DOHH2 (cell line): ENCODE results near the gene MED8.
"Not testable (repeated sequence)": the region's sequence is repeated elsewhere in the genome, so short reads cannot be mapped to it uniquely, and the experiment has no call there.

Experiments used
- H3F3A ChIP-seq: fragments of 200-600 bp; sonication (generic), shearing (Covaris generic); 2 replicates; pipeline ENCODE4 v1.6.0; 2016; ENCODE audit warnings: antibody characterized with exemption, mild to moderate bottlenecking; ENCODE audit not compliant: control insufficient read depth, insufficient read depth
- H3K27ac ChIP-seq: fragments of 200-600 bp; sonication (generic); 2 replicates; pipeline ENCODE4 v1.5.1; 2014; ENCODE audit warnings: low read depth, mild to moderate bottlenecking, low read length, moderate library complexity
- H3K27me3 ChIP-seq: fragments of 200-600 bp; sonication (generic); 2 replicates; pipeline ENCODE4 v1.6.1; 2014; ENCODE audit warnings: mild to moderate bottlenecking, low read length, mixed read lengths; ENCODE audit not compliant: control insufficient read depth
- H3K36me3 ChIP-seq: fragments of 200-600 bp; sonication (generic); 2 replicates; pipeline ENCODE4 v1.6.1; 2014; ENCODE audit warnings: mild to moderate bottlenecking, low read length, moderate library complexity, mixed read lengths; ENCODE audit not compliant: control insufficient read depth
- H3K4me1 ChIP-seq: fragments of 200-600 bp; sonication (generic); 2 replicates; pipeline ENCODE4 v1.6.1; 2014; ENCODE audit warnings: mild to moderate bottlenecking, low read length, mixed read lengths; ENCODE audit not compliant: control insufficient read depth
- H3K4me2 ChIP-seq: fragments of 200-600 bp; sonication (generic); 2 replicates; pipeline ENCODE4 v1.6.0; 2014; ENCODE audit warnings: mild to moderate bottlenecking, low read length, moderate library complexity
- H3K4me3 ChIP-seq: fragments of 200-600 bp; sonication (generic); 2 replicates; pipeline ENCODE4 v1.5.1; 2014; ENCODE audit warnings: mild to moderate bottlenecking, low read length, mixed read lengths
- H3K79me2 ChIP-seq: fragments of 200-600 bp; sonication (generic); 2 replicates; pipeline ENCODE4 v1.6.1; 2014; ENCODE audit warnings: mild to moderate bottlenecking, low read length, mixed read lengths; ENCODE audit not compliant: control insufficient read depth
- H3K9me2 ChIP-seq: fragments of 200-600 bp; sonication (generic); replicated peaks from 2 replicates; pipeline ENCODE4 v1.6.1; 2014; ENCODE audit warnings: mild to moderate bottlenecking, low read length, mixed read lengths; ENCODE audit not compliant: control insufficient read depth
- H3K9me3 ChIP-seq: fragments of 200-600 bp; sonication (generic); 2 replicates; pipeline ENCODE4 v1.6.1; 2014; ENCODE audit warnings: antibody characterized with exemption, low read length, mixed read lengths; ENCODE audit not compliant: control insufficient read depth, insufficient read depth
- H4K20me1 ChIP-seq: fragments of 200-600 bp; sonication (generic); 2 replicates; pipeline ENCODE4 v1.6.0; 2014; ENCODE audit warnings: low read depth, mild to moderate bottlenecking, antibody characterized with exemption, low read length, moderate library complexity; ENCODE audit not compliant: control insufficient read depth, insufficient read depth
- EZH2phosphoT487 ChIP-seq: fragments of 200-600 bp; sonication (generic); IDR thresholded peaks from 2 replicates; pipeline ENCODE4 v1.6.1; 2017; ENCODE audit warnings: borderline replicate concordance, mild to moderate bottlenecking, antibody characterized with exemption, low read length, moderate library complexity, mixed read lengths
- TF ChIP-seq, protein P1 (sequence below): fragments of 200-600 bp; sonication (generic); IDR thresholded peaks from one replicate; pipeline ENCODE4 v1.5.1; 2014; ENCODE audit warnings: antibody characterized with exemption, mild to moderate bottlenecking, low read depth, low read length; ENCODE audit not compliant: poor library complexity, severe bottlenecking

The MED8 gene

DNA sequence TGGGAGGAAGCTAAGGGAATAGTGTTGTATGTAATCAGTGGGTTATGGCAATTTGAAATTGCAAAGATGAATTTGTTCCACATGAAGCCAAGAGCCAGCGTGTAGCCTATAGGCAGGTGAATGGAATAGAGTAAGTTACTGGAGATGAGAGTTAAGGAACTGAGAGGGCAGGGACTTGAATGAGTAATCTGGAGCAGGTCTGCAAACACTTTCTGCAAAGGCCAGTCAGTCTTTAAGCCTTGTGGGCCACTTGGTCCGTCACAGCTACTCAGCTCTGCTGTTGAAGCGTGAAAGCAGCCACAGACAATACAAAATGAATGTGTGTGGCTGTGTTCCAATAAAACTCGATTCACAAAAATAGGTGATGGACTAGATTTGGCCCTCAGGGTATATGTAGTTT lies 29.3 kb upstream of the MED8 start:
- H3K9me3 ChIP-seq = no peaks in the 10 kb centered on the region
- no peaks in the 10 kb centered on the region for H4K20me1 ChIP-seq
- H3K4me2 ChIP-seq = no peak overlapping the region
- no peaks in the 10 kb centered on the region for H3K4me1 ChIP-seq
- H3K27me3 ChIP-seq = no peaks in the 10 kb centered on the region
- H3K79me2 ChIP-seq = no peaks in the 10 kb centered on the region
- H3K9me2 ChIP-seq = no peaks in the 10 kb centered on the region
- H3K27ac ChIP-seq = no peak overlapping the region
- H3F3A ChIP-seq = no peaks in the 10 kb centered on the region
- no peak for TF ChIP-seq EZH2phosphoT487
- H3K4me3 ChIP-seq = no peak overlapping the region
- peaks cover 63% of the 10 kb centered on the region for H3K36me3 ChIP-seq

DNA sequence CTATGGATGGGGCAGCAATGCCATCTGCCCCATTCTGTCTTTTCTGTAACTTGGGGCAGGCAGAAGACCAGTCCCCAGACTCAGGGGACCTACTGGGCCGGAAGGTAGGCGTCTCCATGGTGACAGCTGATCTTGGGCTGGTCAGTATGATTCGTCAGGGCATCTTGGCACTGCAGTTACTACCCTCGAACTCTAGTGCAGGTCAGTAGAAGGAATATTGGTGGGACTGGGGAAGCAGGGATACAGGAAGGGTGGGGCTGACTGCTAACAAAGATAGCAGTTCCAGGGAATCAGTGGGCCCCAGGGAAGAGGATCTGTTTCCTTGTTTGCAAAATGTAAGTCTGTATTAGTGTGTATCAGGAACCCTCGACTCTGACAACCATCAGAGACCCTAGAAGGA lies 26.3 kb upstream of the MED8 start:
- Histone ChIP-seq H4K20me1 (no peaks in the 10 kb centered on the region), H3F3A (no peaks in the 10 kb centered on the region), H3K4me1 (no peaks in the 10 kb centered on the region), H3K4me2 (no peak overlapping the region), H3K9me3 (no peaks in the 10 kb centered on the region), H3K79me2 (no peaks in the 10 kb centered on the region), H3K9me2 (no peaks in the 10 kb centered on the region), H3K4me3 (no peak overlapping the region), H3K36me3 (peaks cover 46% of the 10 kb centered on the region), H3K27me3 (no peaks in the 10 kb centered on the region), H3K27ac (no peak overlapping the region)
- TF ChIP-seq EZH2phosphoT487 = no peak

DNA sequence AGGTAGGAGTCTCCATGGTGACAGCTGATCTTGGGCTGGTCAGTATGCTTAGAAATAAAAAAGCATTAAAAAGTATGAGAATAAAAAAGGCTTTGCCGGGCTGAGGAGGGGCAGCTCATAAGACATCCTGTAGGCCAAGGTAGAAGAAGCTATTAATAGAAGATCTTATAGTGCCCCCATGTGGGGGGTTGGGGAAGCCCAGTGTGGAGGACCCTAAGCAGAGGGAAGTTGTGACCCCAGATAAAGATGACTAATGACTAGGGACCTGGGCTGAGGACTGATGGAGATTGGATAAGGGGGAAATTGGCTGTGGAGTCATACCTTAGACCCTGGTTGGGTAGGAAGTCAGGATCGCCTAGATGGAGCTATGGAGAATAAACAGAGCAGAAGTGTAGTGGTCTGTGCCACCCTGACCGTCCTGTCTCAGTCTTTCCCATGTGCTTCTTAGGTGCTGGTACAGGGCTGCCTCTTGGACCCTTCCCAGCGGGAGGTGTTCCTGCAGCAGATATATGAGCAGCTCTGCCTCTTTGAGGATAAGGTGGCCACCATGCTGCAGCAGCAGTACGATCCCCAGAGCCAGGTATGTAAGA lies 25.1 kb upstream of the MED8 start:
- Histone ChIP-seq H3K4me2 (no peak overlapping the region), H4K20me1 (no peaks in the 10 kb centered on the region), H3K79me2 (no peaks in the 10 kb centered on the region), H3K4me3 (no peak overlapping the region), H3K9me2 (no peaks in the 10 kb centered on the region), H3K27me3 (no peaks in the 10 kb centered on the region), H3K36me3 (peaks cover 34% of the 10 kb centered on the region), H3K9me3 (no peaks in the 10 kb centered on the region), H3K27ac (no peak overlapping the region), H3K4me1 (no peaks in the 10 kb centered on the region), H3F3A (no peaks in the 10 kb centered on the region)
- no peak for TF ChIP-seq EZH2phosphoT487
- TF ChIP-seq, protein P1, sequence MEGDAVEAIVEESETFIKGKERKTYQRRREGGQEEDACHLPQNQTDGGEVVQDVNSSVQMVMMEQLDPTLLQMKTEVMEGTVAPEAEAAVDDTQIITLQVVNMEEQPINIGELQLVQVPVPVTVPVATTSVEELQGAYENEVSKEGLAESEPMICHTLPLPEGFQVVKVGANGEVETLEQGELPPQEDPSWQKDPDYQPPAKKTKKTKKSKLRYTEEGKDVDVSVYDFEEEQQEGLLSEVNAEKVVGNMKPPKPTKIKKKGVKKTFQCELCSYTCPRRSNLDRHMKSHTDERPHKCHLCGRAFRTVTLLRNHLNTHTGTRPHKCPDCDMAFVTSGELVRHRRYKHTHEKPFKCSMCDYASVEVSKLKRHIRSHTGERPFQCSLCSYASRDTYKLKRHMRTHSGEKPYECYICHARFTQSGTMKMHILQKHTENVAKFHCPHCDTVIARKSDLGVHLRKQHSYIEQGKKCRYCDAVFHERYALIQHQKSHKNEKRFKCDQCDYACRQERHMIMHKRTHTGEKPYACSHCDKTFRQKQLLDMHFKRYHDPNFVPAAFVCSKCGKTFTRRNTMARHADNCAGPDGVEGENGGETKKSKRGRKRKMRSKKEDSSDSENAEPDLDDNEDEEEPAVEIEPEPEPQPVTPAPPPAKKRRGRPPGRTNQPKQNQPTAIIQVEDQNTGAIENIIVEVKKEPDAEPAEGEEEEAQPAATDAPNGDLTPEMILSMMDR = peak; percentile 67

DNA sequence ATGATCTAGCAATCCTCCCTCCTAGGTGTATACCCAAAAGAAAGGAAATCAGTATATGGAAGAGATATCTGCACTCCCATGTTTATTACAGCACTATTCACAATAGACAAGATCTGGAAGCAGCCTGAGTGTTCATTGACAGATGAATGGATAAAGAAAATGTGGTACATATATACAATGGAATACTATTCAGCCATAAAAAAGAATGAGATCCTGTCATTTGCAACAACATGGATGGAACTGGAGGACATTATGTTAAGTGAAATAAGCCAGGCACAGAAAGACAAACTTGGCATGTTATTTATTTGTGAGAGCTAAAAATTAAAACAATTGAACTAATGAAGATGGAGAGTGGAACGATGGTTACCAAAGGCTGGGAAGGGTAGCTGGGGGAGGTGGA lies 23.8 kb upstream of the MED8 start:
- not testable (repeated sequence) for H4K20me1 ChIP-seq, H3K79me2 ChIP-seq, H3K4me3 ChIP-seq, H3K9me3 ChIP-seq, H3K9me2 ChIP-seq, H3K27ac ChIP-seq, H3K27me3 ChIP-seq, H3F3A ChIP-seq, H3K4me1 ChIP-seq, H3K4me2 ChIP-seq
- H3K36me3 ChIP-seq = peaks cover 32% of the 10 kb centered on the region

DNA sequence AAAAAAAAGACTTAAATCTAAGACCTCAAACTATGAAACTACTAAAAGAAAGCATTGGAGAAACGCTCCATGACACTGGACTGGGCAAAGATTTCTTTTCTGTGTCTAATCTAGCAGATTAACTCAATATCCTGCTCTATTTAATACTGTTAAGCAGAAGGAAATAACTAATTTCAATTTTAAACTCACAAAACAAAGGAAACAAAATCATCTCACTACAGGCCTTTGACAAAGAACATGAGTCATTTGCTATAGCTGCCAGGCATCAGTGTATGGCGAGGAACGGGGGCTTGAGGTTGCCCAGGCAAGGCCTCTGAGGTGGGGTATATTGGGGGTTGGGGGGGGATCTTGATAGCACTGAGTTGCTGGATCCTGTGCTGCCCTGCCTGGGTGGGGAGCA lies 21.0 kb upstream of the MED8 start:
- Histone ChIP-seq H3K4me3 (no peak overlapping the region), H3K9me2 (no peaks in the 10 kb centered on the region), H3K9me3 (no peaks in the 10 kb centered on the region), H4K20me1 (no peaks in the 10 kb centered on the region), H3F3A (no peaks in the 10 kb centered on the region), H3K4me1 (no peaks in the 10 kb centered on the region), H3K27ac (no peak overlapping the region), H3K79me2 (no peaks in the 10 kb centered on the region), H3K36me3 (peaks cover 35% of the 10 kb centered on the region), H3K4me2 (no peak overlapping the region), H3K27me3 (no peaks in the 10 kb centered on the region)
- TF ChIP-seq EZH2phosphoT487 = no peak
- TF ChIP-seq, protein P1 = no peak
